HG03442 (cell line): ENCODE data around the gene MX1.
"Not testable (repeated sequence)": the region's sequence is repeated elsewhere in the genome, so short reads cannot be mapped to it uniquely, and the experiment has no call there.

ENCODE experiments used
- ATAC-seq: cut with Tn5 transposase; IDR thresholded peaks from one replicate; pipeline ENCODE4 v1.9.1; 2021; ENCODE audit warnings: mild to moderate bottlenecking, moderate library complexity; ENCODE audit not compliant: unreplicated experiment

The MX1 gene

DNA sequence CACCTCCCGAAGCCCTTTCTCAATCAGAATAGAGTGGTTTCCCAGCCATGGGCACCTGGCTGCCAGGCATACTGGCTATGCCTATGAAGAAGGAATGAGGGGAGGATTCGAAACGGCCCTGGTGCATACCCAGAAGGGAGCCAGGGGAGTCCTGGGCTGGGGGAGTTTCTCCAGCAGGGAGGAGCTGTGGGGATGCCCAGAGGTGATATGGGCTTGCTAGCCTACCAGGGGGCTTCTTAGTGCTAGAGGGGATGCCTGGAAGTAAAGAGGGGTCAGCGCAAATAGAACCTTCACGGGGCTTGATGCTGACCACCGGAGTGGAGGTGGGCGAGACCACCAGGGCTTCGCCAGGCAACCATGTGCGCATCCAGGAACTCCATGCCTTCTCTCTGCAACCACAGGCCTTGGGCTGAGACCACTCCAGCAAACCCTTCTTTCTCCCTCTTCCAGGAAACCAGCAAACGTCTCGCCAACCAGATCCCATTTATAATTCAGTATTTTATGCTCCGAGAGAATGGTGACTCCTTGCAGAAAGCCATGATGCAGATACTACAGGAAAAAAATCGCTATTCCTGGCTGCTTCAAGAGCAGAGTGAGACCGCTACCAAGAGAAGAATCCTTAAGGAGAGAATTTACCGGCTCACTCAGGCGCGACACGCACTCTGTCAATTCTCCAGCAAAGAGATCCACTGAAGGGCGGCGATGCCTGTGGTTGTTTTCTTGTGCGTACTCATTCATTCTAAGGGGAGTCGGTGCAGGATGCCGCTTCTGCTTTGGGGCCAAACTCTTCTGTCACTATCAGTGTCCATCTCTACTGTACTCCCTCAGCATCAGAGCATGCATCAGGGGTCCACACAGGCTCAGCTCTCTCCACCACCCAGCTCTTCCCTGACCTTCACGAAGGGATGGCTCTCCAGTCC lies 18.2 kb upstream of the MX1 start:
- ATAC-seq: no peak

DNA sequence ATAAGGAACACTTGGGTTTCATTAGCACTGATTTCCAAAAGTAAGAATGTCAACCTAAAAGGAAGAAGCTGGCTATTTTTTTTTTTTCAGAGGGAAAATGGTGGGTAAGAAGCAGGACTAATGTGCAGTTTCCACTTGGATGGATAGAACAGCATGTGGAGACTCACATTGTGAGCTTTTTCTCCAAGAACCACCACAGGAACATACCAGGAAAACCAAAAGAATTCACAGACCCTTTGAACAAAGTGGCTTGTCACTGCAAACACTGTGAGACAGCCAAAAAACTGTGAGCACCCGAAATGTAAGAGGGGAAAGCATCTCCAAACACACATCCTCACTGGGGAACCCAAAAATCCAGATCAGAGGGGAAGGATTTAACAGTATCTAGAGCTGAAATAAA lies 15.7 kb upstream of the MX1 start:
- no peak for ATAC-seq

DNA sequence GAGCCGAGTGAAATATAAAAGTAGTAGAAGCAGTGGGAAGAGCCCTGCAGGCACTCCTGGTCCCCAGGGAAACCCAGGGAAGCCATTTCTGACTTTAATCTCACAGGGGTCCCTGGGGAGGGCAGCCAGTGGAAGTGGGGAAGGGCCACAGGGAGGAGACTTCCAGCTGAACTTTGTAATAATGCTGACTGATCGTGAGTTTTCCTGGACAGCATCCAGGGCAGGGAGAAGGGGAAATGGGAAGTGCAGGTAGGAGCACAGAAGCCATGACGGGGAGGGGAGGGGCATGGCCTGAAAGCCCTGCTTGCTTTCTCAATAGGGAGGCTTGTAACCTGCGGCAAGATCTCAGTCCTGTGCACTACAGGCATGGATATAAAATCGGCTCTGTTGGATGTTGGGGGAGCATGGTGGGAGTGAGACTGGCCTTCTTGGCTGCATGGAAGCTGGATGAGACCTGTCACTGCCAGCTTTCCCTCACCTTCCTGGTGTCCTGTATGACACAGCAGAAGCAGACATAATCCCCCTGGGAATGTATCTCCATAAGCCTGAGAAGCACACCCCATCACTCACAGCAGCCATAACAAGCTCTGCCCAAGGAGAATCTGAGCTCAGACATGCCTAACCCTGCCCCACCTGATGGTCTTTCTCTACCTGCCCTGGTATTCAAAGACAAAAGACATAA lies 15.1 kb upstream of the MX1 start:
- no peak for ATAC-seq

DNA sequence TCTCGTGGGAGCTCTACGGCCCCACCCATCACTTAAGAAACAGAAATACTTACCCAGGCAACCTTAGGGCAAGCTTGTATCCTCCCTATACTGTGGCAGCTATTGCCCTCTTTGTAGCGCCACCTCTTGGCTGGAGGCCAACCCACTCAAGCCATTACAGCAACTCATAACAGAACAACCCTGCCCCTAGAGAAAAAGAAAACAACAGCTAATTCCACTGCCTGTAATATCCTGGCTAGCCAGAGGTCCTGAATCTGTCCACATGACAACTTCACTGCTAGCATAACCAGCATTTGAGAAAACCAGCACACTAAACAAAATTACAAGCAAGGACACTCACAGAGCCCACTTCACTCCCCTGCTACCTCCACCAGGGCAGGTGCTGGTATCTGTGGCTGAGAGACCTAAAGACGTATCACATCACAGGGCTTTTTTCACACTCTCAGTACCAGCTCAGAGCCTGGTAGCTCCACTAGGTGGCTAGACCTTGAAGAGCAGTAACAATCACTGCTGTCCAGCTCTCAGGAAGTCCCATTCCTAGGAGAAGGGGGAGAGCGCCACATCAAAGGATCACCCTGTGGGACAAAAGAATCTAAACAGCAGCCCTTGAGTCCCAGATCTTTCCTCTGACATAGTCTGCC lies 14.5 kb upstream of the MX1 start:
- peak; percentile 59 for ATAC-seq

DNA sequence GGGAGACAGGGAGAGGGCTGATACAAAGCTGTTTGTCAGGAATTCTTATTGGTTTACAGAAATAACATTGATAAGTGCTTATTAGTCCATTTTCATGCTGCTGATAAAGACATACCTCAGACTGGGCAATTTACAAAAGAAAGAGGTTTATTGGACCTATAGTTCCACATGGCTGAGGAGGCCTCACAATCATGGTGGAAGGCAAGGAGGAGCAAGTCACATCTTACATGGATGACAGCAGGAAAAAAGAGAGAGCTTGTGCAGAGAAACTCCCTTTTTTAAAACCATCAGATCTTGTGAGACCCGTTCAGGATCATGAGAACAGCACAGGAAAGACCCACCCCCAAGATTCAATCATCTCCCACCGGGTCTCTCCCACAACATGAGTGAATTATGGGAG lies 8.5 kb upstream of the MX1 start:
- ATAC-seq: not testable (repeated sequence)

DNA sequence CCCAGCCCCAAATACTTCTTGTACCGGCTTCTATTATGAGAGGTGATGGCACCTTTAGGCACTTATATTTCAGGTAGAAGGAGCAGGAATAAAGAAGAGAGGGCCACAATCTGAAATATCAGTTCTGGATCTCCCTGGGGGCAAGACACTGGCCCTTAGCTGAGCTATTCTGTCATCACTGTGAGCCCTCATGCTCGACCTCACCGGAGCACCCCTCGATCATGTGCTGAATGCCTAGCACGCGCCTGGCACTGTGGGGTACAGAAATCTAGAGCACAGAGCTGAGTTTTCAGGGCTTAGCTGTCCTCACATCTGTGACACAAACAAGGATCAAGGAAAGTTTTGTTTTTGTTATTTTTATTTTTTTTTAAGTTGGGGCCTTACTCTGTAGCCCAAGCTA lies 7.6 kb upstream of the MX1 start:
- no peak for ATAC-seq

DNA sequence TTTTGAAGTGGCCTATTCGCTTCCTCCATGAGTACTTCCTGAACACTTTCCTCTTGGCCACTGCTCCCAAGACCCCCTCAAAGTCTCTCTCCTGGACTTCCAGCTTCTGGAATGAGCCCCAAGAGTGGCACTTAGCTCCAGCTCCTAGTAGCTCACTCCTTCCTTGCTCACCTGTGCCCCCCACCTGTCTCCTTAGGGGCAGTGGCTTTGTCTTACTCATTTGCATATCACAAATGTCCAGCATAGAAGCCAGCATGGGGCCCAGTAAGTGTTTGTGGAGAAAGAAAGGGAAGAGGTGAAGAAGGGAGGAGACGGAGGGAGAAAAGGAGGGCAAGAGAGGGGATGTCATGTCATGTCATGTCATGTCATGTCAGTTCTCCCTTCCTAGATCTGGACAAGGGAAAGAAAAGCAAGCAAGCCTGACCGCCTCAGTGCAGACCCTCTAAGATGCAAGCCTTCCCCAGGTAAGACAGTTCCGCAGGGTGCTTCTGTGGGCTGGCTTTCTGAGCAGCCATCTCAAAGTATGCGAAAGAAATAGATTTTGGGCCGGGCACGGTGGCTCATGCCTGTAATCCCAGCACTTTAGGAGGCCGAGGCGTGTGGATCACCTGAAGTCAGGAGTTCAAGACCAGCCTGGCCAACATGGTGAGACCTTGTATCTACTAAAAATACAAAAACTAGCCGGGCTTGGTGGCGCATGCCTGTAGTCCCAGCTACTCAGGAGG lies 6.9 kb upstream of the MX1 start:
- no peak for ATAC-seq

DNA sequence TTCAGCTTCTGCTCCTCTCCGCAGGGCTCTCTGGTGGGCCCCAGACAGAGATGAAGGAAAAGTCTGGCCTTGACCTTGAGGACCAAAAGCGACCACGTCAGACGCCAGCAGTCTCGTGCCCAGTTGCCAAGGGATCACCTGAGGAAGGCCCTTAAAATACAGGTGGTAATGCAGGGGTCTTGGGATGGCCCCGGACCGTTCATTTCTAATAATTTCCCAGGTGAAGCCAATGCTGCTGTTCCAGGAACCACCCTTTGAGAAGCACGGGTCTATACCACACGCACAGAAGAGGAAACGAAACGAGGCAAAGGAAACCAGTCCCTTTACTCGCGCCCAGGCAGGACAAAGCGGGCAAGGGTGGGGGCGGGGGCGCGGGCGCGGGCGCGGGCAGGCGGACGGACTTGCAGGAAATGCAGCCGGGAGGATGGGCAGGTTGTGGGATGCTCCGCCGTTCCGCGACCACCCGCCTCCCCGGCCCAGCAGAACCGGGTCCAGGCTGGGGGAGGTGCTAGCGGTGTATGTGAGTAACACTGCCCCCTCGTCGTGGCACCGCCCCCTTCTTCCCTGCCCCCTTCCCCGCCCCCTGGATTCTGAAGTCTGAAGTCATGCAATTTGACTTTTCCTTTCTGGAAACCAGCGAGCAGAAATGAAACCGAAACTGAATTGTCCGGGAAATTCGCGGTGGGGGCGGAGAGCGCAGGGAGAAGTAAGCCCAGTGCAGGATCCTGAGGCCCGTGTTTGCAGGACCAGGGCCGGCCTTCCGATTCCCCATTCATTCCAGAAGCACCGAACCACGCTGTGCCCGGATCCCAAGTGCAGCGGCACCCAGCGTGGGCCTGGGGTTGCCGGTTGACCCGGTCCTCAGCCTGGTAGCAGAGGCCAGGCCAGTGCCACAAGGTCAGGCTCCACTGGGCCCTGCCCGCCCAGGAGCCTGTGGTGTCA lies 5.8 kb upstream of the MX1 start:
- ATAC-seq: peak; percentile 73

DNA sequence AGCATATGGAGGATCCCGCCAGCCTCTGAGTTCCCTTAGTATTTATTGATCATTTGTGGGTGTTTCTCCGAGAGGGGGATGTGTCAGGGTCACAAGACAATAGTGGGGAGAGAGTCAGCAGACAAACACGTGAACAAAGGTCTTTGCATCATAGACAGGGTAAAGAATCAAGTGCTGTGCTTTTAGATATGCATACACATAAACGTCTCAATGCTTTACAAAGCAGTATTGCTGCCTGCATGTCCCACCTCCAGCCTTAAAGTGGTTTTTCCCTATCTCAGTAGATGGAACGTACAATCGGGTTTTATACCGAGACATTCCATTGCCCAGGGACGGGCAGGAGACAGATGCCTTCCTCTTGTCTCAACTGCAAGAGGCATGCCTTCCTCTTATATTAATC lies 5.0 kb upstream of the MX1 start:
- ATAC-seq: not testable (repeated sequence)

DNA sequence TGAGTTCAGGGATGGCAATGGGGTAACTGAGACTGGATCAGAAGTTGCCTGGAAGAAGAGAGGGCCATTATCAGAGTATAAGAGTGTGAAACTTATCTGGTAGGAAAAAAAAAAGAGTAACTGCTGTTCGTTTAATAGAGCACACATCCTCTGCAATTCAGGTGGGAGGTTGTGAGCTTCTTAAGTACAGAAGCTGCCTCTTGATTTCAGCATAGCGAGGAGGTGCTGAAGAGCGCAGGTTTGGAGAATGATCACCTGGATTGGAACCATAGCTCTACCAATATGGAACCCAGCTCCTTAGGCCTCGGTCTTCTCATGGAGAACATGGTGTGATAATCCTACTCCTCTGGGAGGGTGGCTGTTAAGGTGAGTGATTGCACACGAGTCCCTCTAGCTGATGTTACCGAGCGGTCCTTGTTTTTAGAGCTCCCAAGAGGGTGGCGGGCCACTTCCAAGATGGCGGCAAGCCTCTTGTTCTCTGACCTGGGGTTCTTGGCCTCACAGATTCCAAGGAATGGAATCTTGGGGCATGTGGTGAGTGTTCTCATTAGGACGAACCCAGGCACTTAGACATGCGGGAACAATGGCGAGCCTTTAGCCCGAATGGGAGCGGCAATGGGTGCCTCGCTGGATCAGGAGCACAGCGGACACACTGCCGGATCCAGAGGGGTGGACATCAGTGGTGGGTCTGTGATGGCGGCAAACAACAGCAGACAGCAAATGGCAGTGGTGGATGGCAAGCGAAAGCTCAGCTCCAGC lies 3.3 kb upstream of the MX1 start:
- ATAC-seq: no peak

DNA sequence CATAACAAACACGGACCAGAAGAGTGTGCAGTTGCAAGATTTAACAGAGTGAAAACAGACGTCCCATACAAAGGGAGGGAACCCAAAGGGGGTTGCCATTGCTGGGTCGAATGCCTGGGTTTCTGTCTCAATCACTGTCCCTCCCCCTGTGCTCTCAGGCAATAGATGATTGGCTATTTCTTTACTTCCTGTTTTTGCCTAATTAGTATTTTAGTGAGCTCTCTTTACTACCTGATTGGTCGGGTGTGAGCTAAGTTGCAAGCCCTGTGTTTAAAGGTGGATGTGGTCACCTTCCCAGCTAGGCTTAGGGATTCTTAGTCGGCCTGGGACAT lies 2.8 kb upstream of the MX1 start:
- not testable (repeated sequence) for ATAC-seq

DNA sequence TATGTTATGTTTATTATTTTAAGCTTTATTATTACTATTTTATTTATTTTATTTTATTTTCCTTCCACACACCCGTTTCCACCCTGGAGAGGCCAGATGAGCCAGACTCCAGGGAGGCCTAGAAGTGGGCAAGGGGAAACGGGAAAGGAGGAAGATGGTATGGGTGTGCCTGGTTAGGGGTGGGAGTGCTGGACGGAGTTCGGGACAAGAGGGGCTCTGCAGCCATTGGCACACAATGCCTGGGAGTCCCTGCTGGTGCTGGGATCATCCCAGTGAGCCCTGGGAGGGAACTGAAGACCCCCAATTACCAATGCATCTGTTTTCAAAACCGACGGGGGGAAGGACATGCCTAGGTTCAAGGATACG lies 468 bp upstream of the MX1 start:
- peak; percentile 2 for ATAC-seq

DNA sequence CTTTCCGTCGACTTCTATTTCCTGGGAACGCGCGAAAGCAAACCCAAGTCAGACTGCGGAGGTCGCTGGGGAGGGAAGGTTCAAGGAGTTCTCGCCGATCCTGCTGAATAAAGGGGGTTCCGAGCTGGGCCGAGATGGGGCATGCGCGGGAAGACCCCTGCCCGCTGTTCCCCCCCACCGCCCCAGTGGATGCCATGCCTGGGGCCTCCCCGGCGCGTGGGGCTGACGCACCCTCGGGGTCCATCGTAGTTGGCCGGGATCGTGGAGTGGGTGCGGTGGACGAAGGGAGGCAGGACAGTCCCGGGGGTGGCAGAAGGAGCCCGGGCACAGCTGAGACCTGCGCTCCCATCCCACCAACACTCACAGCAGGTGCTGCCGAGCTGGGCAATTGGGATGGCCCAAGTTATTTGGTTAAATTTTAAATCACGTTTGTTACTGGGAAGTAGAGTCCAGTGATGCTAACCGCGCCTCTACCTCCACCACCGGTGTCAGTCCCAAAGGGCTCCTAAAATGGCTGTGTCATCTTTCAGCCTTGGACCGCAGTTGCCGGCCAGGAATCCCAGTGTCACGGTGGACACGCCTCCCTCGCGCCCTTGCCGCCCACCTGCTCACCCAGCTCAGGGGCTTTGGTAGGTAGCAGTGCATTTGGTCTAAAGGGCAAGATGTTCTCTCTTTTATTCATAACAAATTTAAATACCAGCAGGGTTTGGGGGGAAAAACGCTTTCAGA lies 801 bp downstream of the MX1 start:
- ATAC-seq: no peak

DNA sequence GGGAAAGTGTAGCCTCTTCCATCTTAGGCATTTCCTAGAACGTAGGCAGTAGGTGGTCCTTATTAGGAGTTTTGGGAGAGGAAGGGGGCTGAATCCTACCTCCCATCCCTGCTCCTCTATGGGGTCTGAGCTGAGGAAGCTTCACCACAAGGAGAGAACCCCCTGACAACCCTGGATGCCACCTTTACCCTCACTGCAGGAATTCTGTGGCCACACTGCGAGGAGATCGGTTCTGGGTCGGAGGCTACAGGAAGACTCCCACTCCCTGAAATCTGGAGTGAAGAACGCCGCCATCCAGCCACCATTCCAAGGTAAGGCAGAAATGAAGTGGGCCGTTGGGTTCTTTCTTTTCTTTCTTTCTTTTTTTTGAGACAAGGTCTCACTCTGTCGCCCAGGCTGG lies 1.5 kb downstream of the MX1 start:
- ATAC-seq: no peak

DNA sequence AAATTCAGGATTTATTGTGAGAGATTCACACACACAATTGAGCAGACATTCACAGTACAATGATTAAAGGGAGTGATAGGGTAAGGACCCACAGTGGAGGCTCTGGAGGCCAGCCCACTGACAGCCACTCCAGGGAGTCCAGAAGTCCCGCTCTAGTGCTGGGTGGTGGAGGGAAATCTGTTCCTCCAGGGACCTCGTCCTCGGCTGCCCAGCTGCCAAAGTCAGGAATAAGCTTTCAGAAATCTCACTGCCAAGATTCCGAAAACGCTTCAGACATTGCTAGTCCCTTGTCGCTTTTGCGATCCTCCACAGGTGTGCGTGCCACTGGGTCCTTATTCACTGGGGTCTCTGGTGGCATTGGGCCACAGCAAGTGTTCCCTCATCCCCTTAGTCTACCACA lies 2.3 kb downstream of the MX1 start:
- ATAC-seq: no peak

DNA sequence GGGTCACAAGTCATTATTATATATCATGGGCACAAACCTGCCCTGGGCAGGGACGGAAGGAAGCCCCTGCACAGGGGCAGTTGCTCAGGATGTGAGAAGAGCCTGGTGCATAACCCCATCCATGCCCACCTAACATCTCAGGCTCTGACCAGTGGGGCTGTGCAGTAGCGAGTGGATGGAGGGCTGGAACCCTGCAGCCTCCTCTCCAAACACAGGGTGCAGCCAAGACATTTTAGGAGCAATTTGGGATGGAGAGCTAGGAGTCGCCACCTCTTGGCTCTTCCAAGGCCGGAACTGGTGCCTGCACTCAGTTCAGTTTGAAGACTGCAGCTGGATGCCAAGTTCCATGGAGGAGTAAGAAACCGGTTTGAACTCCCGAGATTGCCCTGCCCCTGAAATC lies 2.8 kb downstream of the MX1 start:
- no peak for ATAC-seq

DNA sequence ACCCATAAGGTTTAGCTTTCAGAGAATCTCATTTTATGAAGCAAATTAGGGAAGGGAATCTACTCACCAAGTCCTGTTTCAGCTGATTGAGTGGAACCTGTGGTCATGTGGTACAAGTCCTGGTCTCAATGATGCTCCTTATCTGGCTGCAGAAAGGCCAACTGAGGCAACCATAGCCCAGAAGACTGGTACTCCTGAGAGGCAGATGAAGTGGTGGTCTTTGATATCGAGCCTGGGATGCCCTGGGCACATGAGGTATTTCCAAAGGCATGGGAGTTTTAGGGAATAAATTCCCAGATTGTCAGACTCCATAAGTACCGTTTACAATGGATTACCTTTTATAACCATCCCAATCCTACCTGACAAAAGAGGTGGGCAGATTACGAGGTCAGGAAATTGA lies 3.3 kb downstream of the MX1 start:
- ATAC-seq: no peak

DNA sequence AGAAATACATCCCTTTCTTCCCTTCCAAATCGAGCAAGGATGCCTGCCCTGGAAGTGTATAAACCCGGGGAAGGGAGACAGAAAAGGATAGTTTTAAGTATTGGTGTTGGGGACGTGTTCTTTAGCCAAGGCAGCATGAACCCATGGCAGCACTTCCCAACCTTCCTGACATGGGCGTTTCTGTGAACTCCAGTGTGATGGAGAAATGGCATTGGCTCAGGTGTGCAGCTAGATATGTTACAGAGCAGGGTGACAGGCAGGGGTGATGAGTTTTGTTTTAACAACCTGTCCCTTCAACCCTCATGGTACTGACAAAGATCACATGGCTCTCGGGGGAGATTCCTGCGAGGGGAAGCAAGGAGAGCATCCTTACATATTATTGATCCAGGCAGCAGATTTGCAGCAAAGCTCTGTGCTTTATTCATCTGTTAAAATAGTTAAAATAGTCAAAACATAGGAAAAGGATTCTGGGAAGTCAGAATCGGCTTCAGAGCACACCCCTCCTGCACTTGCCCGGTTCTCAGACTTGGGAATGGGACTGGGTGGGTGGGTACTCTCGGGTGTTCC lies 4.0 kb downstream of the MX1 start:
- ATAC-seq: no peak
